Testis (tissue), 5 donors: ENCODE data around the gene DMRTC1. TPM values are rescaled to one million over a fixed set of nuclear protein-coding genes. Genes with fewer than 3 reads are reported as not detected.
"Not testable (repeated sequence)": the region's sequence is repeated elsewhere in the genome, so short reads cannot be mapped to it uniquely, and the experiment has no call there.

Source experiments
- DNase-seq: peaks from one replicate; pipeline ENCODE4 v3.0.0-alpha.2; 2019
- H3K27ac ChIP-seq, 2 donors: fragments of 200-600 bp; sonication (generic); one replicate each; pipeline ENCODE4 v1.5.1; 2019
- H3K27me3 ChIP-seq: fragments of 200-600 bp; sonication (generic); one replicate; pipeline ENCODE4 v1.5.1; 2019
- H3K36me3 ChIP-seq: fragments of 200-600 bp; sonication (generic); one replicate; pipeline ENCODE4 v1.5.1; 2017; ENCODE audit warnings: low read depth; ENCODE audit errors: missing control alignments
- H3K4me1 ChIP-seq: fragments of 200-600 bp; sonication (generic); one replicate; pipeline ENCODE4 v1.5.1; 2019
- H3K4me3 ChIP-seq, 2 donors: fragments of 200-600 bp; sonication (generic); one replicate each; pipeline ENCODE4 v1.5.1; 2017 to 2019
- H3K9me3 ChIP-seq: fragments of 200-600 bp; sonication (generic); one replicate; pipeline ENCODE4 v1.5.1; 2017
- WGBS, 2 donors: methylation state at CpG; one replicate each; pipeline ENCODE4 v1.1.5; 2018; 5-methylcytosine and 5-hydroxymethylcytosine counted together
- intact Hi-C: fragments of 100-400 bp; cut with DNase I; formaldehyde crosslinking; loops from one replicate; pipeline ENCODE4 v1.15.1; 2023; ENCODE audit warnings: low total_unique reads
- long read RNA-seq, 2 donors: transcript quantifications; one replicate each; lab custom pipeline, GENCODE V29; 2026
- polyA plus RNA-seq: library from polyadenylated mRNA; stranded (reverse); fragments of 350-450 nt; fragmentation: Illumina TruSeq; extraction: RNeasy Lipid Tissue Mini Kit (QIAGEN cat#74804); gene quantifications from one replicate; pipeline ENCODE4 v1.2.3, GENCODE V29; 2014; ENCODE audit warnings: low read depth, low replicate concordance; ENCODE audit not compliant: insufficient read depth
- total RNA-seq, 2 donors: library from RNA; depleted of rRNA; stranded (reverse); fragments of >200 nt; gene quantifications; one replicate each; pipeline ENCODE4 v1.2.3, GENCODE V29; 2016

The DMRTC1 gene, protein sequence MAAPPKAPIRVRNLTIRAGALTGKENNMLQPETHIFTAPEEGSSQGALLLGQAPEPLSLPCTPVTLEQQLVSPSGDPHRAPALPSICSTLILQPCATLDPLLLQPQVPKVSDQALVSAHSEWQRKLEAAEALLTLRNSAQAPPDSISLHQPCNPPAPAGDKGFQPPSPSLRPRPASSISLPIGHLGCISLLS
- total RNA-seq: 1 to 10 TPM in 1 of 2 donors, not detected in 1; 1.9 TPM
- polyA plus RNA-seq: 2.2 TPM
- long read RNA-seq, donor 1, partial matches to known transcripts: 62 of 64 reads
- long read RNA-seq, donor 1, other reads (novel, unspliced or antisense): 0 of 64 reads
- long read RNA-seq, donor 2, partial matches to known transcripts: 13 of 14 reads
- long read RNA-seq, donor 2, other reads (novel, unspliced or antisense): 0 of 14 reads

DNA sequence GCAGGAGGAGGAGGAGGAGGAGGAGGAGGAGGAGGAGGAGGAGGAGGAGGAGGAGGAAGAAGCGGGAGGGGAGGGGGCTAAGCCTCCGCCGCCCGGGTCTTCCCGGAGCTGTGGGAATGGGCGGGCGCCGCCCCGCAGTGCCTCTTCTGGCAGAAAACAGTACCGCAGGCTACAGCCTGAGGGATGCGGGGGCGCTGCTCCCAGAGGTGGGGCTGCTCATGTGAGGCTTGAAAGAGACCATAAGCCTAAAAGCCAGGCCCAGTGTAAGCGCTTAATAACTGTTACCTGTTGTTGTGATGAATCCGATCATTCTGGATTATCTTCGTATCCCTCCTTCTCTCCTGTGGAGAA lies at the start of gene DMRTC1:
TSS of gene DMRTC1 (minus strand) at position 19 of the 351 bp plus-strand sequence. CDS start 68,143 bp downstream, outside the sequence.
- intact Hi-C loops, H3K4me3 ChIP-seq, H3K27me3 ChIP-seq, H3K27ac ChIP-seq, H3K4me1 ChIP-seq, H3K36me3 ChIP-seq, DNase-seq, H3K9me3 ChIP-seq: not testable (repeated sequence)
- WGBS, 2 donors: no CpG with 5 or more reads among the region's 15 CpGs

DNA sequence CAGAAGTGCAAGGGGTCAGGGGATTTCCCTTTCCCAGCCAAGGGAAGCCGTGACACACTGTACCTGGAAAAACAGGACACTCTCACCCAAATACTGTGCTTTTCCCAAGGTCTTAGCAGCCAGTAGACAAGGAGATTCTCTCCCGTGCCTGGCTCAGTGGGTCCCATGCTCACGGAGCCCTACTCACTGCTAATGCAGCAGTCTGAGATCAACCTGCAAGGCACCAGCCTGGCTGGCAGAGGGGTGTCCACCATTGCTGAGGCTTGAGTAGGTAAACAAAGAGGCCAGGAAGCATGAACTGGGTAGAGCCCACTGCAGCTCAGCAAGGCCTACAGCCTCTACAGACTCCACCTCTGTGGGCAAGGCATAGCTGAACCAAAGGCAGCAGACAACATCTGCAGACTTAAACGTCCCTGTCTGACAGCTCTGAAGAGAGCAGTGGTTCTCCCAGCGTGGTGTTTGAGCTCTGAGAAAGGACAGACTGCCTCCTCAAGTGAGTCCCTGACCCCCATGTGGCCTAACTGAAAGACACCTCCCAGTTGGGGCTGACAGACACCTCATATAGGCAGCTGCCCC lies 37.3 kb upstream of the DMRTC1 start:
- H3K4me3 ChIP-seq, H3K27ac ChIP-seq, H3K27me3 ChIP-seq, intact Hi-C loops, H3K36me3 ChIP-seq, H3K9me3 ChIP-seq, DNase-seq, H3K4me1 ChIP-seq: not testable (repeated sequence)
- WGBS, 2 donors: 84 to 95% methylated on average over 3 of the region's 5 CpGs

DNA sequence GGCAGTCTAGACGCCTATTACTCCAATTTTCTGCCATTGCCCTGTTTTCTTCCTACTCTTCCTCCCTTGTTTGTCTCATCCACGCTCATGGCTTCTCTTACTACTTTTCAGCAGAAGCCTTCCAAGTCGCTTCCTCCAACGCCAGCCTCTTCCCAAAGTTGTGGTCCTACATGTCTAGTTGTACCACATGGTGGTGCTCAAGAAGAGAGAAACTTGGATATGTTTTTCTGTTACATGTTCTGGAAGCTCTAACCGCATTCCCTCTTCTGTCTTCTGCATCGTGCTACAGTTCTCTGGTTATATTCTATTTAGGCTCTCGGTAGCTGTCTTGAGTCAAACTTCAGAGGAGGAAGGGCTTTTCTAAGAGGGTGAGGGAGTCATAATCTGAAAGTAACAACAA lies 31.2 kb upstream of the DMRTC1 start:
- WGBS, 2 donors: no CpG with 5 or more reads among the region's 7 CpGs
- H3K27me3 ChIP-seq, H3K27ac ChIP-seq, intact Hi-C loops, H3K4me3 ChIP-seq, H3K9me3 ChIP-seq, H3K36me3 ChIP-seq, H3K4me1 ChIP-seq, DNase-seq: not testable (repeated sequence)

DNA sequence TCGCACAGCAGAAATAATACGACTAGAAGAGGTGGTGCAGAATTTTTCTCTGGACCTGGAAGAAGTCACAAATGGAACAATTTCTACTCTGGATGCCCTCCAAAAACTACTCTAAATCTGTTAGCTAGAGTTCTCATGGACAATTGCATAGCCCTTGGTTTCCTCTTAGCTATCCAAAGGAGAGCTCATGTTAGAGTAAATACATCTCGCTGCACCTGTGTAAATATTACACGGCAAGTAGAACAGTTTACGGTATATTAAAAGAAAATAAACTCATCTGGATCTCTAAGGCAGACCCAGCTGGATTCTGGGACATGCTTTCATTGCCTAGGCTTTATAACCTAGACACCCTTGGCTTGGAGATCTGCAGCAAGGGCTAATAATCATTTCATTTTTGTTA lies 28.2 kb upstream of the DMRTC1 start:
- H3K27ac ChIP-seq, H3K4me1 ChIP-seq, intact Hi-C loops, H3K36me3 ChIP-seq, H3K4me3 ChIP-seq, DNase-seq, H3K27me3 ChIP-seq, H3K9me3 ChIP-seq: not testable (repeated sequence)
- WGBS, 2 donors: no CpG with 5 or more reads among the region's 5 CpGs

DNA sequence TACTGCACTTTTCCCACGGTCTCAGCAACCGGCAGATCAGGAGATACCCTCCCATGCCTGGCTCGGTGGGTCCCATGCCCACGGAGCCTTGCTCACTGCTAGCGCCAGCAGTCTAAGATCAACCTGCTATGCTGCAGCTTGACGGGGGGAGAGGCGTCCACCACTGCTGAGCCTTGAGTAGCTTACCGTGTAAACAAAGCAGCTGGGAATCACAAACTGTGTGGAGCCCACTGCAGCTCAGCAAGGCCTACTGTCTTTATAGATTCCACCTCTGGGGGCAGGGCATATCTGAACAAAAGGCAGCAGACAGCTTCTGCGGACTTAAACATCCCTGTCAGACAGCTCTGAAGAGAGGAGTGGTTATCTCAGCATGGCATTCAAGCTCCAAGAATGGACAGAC lies 16.3 kb upstream of the DMRTC1 start:
- no CpG with 5 or more reads among the region's 9 CpGs for WGBS, 2 donors
- H3K4me1 ChIP-seq, H3K27me3 ChIP-seq, H3K27ac ChIP-seq, H3K4me3 ChIP-seq, DNase-seq, intact Hi-C loops, H3K9me3 ChIP-seq, H3K36me3 ChIP-seq: not testable (repeated sequence)

DNA sequence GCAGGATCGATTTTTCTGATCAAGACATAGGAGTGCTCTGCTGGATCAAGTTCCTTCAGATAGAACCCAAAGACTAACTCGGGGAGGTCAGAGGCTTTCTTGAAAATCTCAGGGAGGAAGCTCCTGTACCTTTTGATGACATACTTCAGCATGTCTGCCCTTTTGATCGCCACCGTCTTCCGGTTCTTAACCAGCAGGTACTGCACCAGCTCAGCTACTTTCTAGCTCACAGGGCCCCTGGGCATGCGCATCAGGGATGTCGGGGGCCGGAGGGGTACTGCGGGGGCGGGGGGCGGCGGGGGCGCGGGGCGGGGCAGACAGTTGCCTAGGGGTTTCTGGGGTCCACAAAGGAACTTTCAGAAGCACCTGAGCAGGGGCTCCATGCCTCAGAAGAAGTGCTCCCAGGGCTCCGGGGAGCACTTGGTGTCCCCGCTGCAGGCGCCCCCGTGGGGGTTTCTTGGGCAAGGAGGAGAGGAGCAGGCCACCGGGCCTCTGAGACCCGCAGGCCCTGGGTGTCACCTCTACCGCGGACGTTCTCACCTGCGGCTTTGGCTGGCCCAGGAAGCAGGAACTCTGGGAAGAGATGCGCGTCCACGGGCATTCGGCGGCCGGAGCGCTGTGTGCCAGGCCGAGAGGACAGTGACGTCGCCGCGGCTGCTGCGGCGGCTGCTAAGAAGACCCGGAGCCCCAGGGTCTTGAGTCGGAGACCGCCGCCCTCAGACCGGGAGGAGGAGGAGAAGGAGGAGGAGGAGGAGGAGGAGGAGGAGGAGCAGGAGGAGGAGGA lies 410 bp downstream of the DMRTC1 start:
- H3K27ac ChIP-seq, H3K9me3 ChIP-seq, intact Hi-C loops, H3K4me1 ChIP-seq, H3K4me3 ChIP-seq, H3K27me3 ChIP-seq, DNase-seq, H3K36me3 ChIP-seq: not testable (repeated sequence)
- WGBS, 2 donors: no CpG with 5 or more reads among the region's 44 CpGs

DNA sequence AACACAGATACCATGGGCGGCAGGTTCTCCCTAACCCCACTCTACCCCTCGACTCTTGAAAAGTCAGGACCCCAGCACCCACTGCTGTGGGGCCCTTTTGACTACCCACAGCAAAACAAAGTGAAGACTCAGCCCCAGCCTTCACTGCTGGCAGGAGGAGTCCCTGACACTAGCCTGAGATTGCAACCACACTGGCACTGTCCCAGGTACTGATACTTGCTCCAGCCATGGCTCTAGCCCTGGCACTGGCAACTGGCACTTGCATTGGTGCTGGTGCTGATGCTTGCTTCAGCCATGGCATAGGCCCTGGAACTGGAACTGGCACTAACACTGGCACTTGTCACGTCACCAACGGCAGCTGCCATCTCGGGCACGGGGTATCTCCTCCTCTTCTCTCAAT lies 1.4 kb downstream of the DMRTC1 start:
- H3K4me1 ChIP-seq, H3K9me3 ChIP-seq, H3K36me3 ChIP-seq, H3K27me3 ChIP-seq, intact Hi-C loops, DNase-seq, H3K4me3 ChIP-seq, H3K27ac ChIP-seq: not testable (repeated sequence)
- WGBS, 2 donors: no CpG with 5 or more reads among the region's 6 CpGs

DNA sequence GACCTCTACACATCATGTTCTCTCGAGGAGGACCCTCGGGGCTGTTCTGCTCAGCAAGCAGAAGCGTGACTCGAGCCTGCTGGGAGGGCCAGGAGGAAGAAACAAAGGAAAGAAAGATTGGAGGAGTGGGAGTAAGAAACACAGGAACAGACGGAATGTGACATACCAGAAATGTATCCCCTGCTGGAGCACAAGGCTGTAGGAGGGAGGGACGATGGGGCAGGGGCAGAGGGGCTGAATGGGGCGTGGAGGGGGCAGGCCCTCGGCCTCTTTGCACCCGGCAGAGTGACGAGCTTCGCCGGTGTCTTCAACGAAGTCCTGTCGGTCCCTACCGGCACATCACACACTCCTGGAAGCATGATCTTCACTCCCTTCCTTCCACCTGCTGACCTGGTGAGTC lies 5.7 kb downstream of the DMRTC1 start, which contains the start of gene FAM236A:
TSS of gene FAM236A (plus strand) at position 301 of the 400 bp plus-strand sequence. CDS start at position 358, 57 bp downstream.
- H3K4me1 ChIP-seq, H3K36me3 ChIP-seq, intact Hi-C loops, DNase-seq, H3K27ac ChIP-seq, H3K9me3 ChIP-seq, H3K4me3 ChIP-seq, H3K27me3 ChIP-seq: not testable (repeated sequence)
- WGBS, 2 donors: no CpG with 5 or more reads among the region's 15 CpGs

DNA sequence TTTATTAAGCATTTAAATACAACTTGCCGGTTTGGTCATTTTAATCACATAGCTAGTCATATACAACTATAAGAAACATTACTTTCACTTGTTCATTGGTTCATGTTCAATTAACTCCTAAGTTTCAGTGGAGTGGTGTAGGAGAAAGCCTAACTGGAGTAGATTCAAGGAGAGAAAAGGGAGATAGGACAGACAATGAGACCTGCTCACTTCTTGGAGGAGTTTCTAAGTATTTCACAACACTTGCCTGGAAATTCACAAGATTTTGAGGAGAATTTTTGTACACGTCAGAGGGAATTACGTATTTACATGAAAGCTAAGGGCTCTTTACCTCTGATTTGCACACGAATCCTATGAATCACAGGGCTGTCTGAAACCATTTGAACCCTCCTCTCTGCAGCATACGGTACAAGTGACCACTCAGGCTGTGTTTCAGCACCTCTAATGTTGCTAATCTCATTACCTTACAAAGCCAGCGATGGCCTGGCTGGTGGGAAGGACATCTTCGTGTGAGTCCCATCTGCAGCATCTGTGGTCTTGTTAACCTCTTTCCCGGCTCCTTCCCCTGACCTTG lies 6.7 kb downstream of the DMRTC1 start:
- H3K4me1 ChIP-seq, DNase-seq, H3K27ac ChIP-seq, intact Hi-C loops, H3K27me3 ChIP-seq, H3K4me3 ChIP-seq, H3K36me3 ChIP-seq, H3K9me3 ChIP-seq: not testable (repeated sequence)
- WGBS, 2 donors: no CpG with 5 or more reads among the region's 8 CpGs

DNA sequence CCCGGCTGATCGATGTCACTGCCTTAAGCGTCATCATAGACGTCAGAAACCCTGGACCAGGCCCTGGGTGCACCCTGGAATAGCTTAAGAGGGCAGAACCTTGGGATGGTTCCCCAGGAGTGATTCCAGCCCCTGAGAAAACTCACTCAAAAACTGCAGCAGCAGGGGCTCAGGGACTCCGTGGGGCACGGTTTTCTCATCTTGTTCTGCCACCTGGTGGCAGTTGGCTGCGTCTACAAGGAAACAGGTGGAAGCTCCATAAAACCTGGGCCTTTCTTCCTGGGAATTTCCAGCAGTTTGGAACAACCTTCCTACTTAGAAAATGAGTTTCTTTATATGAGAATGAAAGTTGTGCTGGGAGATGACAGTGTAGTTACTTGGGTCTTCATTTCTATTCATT lies 7.2 kb downstream of the DMRTC1 start:
- H3K27ac ChIP-seq, H3K9me3 ChIP-seq, DNase-seq, H3K4me3 ChIP-seq, H3K27me3 ChIP-seq, intact Hi-C loops, H3K36me3 ChIP-seq, H3K4me1 ChIP-seq: not testable (repeated sequence)
- no CpG with 5 or more reads among the region's 7 CpGs for WGBS, 2 donors

DNA sequence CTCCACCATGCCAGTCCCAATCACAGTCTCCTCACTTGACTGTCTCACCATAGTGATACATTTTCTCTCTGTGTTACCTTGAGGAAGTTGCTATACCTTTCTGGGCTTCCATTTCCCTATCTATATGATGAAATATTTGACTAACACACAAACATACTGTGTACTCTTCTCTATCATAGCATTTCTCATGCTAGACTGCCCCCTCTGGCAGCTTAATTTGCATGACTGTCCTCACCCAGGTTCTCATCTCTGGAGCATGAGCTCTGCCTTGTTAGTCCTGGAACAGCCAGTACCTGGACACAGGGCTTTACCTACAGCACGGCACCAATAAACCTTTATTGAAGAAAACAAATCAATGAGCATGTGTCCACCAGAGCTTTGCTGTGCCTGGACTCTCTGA lies 11.4 kb downstream of the DMRTC1 start:
- H3K4me3 ChIP-seq, H3K27me3 ChIP-seq, H3K27ac ChIP-seq, DNase-seq, H3K9me3 ChIP-seq, H3K36me3 ChIP-seq, intact Hi-C loops, H3K4me1 ChIP-seq: not testable (repeated sequence)
- no CpG with 5 or more reads among the region's 1 CpG for WGBS, 2 donors
